H9 (cell line): ENCODE results near the gene NRXN3. TPM values are rescaled to one million over a fixed set of nuclear protein-coding genes. Genes with fewer than 3 reads are reported as not detected.

Experiments used
- DNase-seq: peaks from one replicate; pipeline ENCODE4 v3.0.0-alpha.2; 2017
- H2AFZ ChIP-seq: one replicate; pipeline ENCODE4 v1.6.1; 2013; ENCODE audit warnings: mild to moderate bottlenecking, low read length, control low read depth, moderate library complexity
- H2AK5ac ChIP-seq: 2 replicates; pipeline ENCODE4 v1.6.1; 2013; ENCODE audit warnings: low read length, control low read depth, mixed read lengths; ENCODE audit not compliant: insufficient read length
- H2BK120ac ChIP-seq: one replicate; pipeline ENCODE4 v1.6.1; 2013; ENCODE audit warnings: low read depth, mild to moderate bottlenecking, low read length, control low read depth, inconsistent platforms; ENCODE audit not compliant: poor library complexity, severe bottlenecking
- H2BK12ac ChIP-seq: 2 replicates; pipeline ENCODE4 v1.6.1; 2013; ENCODE audit warnings: low read length, control low read depth, mixed read lengths, low read depth; ENCODE audit not compliant: insufficient read length
- H2BK15ac ChIP-seq: 2 replicates; pipeline ENCODE4 v1.6.1; 2013; ENCODE audit warnings: low read depth, low read length, control low read depth
- H2BK20ac ChIP-seq: one replicate; pipeline ENCODE4 v1.6.1; 2013; ENCODE audit warnings: low read depth, mild to moderate bottlenecking, low read length, control low read depth, inconsistent platforms; ENCODE audit not compliant: poor library complexity, severe bottlenecking
- H2BK5ac ChIP-seq: 2 replicates; pipeline ENCODE4 v1.6.1; 2013; ENCODE audit warnings: low read length, control low read depth, mixed read lengths; ENCODE audit not compliant: insufficient read length
- H3K14ac ChIP-seq: 2 replicates; pipeline ENCODE4 v1.6.1; 2013; ENCODE audit warnings: low read length, control low read depth; ENCODE audit not compliant: insufficient read depth
- H3K18ac ChIP-seq: 2 replicates; pipeline ENCODE4 v1.6.1; 2013; ENCODE audit warnings: low read depth, mild to moderate bottlenecking, mixed read lengths, low read length, control low read depth; ENCODE audit not compliant: insufficient read length
- H3K23ac ChIP-seq: 2 replicates; pipeline ENCODE4 v1.6.1; 2013; ENCODE audit warnings: low read length, control low read depth, mixed read lengths, low read depth; ENCODE audit not compliant: insufficient read length
- H3K23me2 ChIP-seq: 2 replicates; pipeline ENCODE4 v1.6.1; 2013; ENCODE audit warnings: low read depth, mild to moderate bottlenecking, mixed read lengths, low read length, control low read depth; ENCODE audit not compliant: insufficient read length, poor library complexity, severe bottlenecking
- H3K27ac ChIP-seq: 2 replicates; pipeline ENCODE4 v1.5.1; 2013; ENCODE audit warnings: low read length, control low read depth, mixed read lengths, low read depth; ENCODE audit not compliant: insufficient read length
- H3K27me3 ChIP-seq: 2 replicates; pipeline ENCODE4 v1.6.1; 2013; ENCODE audit warnings: low read length, control low read depth, inconsistent platforms; ENCODE audit not compliant: insufficient read depth
- H3K4ac ChIP-seq: 2 replicates; pipeline ENCODE4 v1.6.1; 2013; ENCODE audit warnings: low read depth, mild to moderate bottlenecking, control low read depth, inconsistent platforms, low read length, moderate library complexity
- H3K4me1 ChIP-seq: 2 replicates; pipeline ENCODE4 v1.6.1; 2013; ENCODE audit warnings: low read length, control low read depth, inconsistent platforms; ENCODE audit not compliant: insufficient read depth
- H3K4me2 ChIP-seq: 2 replicates; pipeline ENCODE4 v1.6.1; 2013; ENCODE audit warnings: low read length, control low read depth, mixed read lengths; ENCODE audit not compliant: insufficient read length, insufficient read depth
- H3K56ac ChIP-seq: 2 replicates; pipeline ENCODE4 v1.6.1; 2013; ENCODE audit warnings: low read depth, mild to moderate bottlenecking, mixed read lengths, low read length, control low read depth; ENCODE audit not compliant: insufficient read length
- H3K79me1 ChIP-seq: 2 replicates; pipeline ENCODE4 v1.6.1; 2013; ENCODE audit warnings: low read depth, mild to moderate bottlenecking, moderate library complexity, low read length, control low read depth, inconsistent platforms; ENCODE audit not compliant: insufficient read depth, poor library complexity, severe bottlenecking
- H3K79me2 ChIP-seq: 2 replicates; pipeline ENCODE4 v1.6.1; 2013; ENCODE audit warnings: low read length, control low read depth, inconsistent platforms; ENCODE audit not compliant: insufficient read depth
- H3K9ac ChIP-seq: 2 replicates; pipeline ENCODE4 v1.6.1; 2013; ENCODE audit warnings: low read length, control low read depth, mixed read lengths; ENCODE audit not compliant: insufficient read length; ENCODE audit errors: extremely low read depth
- H3K9me3 ChIP-seq: one replicate; pipeline ENCODE4 v1.6.1; 2013; ENCODE audit warnings: low read depth, low read length, inconsistent platforms; ENCODE audit not compliant: control insufficient read depth
- H3T11ph ChIP-seq: one replicate; pipeline ENCODE4 v1.6.1; 2013; ENCODE audit warnings: mild to moderate bottlenecking, low read length, control low read depth, inconsistent platforms
- H4K20me1 ChIP-seq: one replicate; pipeline ENCODE4 v1.6.1; 2013; ENCODE audit not compliant: control insufficient read depth, insufficient read length, insufficient read depth
- H4K5ac ChIP-seq: 2 replicates; pipeline ENCODE4 v1.6.1; 2013; ENCODE audit warnings: low read depth, mild to moderate bottlenecking, mixed read lengths, low read length, control low read depth; ENCODE audit not compliant: insufficient read length
- H4K8ac ChIP-seq: replicated peaks from 2 replicates; pipeline ENCODE4 v1.6.1; 2013; ENCODE audit warnings: low read length, control low read depth, mixed read lengths, low read depth; ENCODE audit not compliant: insufficient read length
- H4K91ac ChIP-seq: 2 replicates; pipeline ENCODE4 v1.6.1; 2013; ENCODE audit warnings: low read depth, mild to moderate bottlenecking, moderate library complexity, mixed read lengths, low read length, control low read depth; ENCODE audit not compliant: insufficient read length
- H3K27ac Mint-ChIP-seq, 3 experiments: 2 replicates in 2 of 3; 3 replicates in 1 of 3; pipeline ENCODE4 v1.8.0; 2020 to 2021; ENCODE audit warnings: mixed read lengths in 3 of 3, mild to moderate bottlenecking in 1 of 3, moderate library complexity in 1 of 3
- H3K27me3 Mint-ChIP-seq: 2 replicates; pipeline ENCODE4 v1.8.0; 2021; ENCODE audit warnings: low read depth, mild to moderate bottlenecking, moderate library complexity, mixed read lengths
- H3K36me3 Mint-ChIP-seq, 3 experiments: 2 replicates in 2 of 3; 3 replicates in 1 of 3; pipeline ENCODE4 v1.8.0; 2020 to 2021; ENCODE audit warnings: low read depth in 3 of 3, mixed read lengths in 3 of 3; ENCODE audit not compliant: insufficient read depth in 1 of 3
- H3K4me1 Mint-ChIP-seq, 2 experiments: 2 replicates each; pipeline ENCODE4 v1.8.0; 2020; ENCODE audit warnings: mixed read lengths in 2 of 2
- H3K4me3 Mint-ChIP-seq, 2 experiments: 2 replicates in 1 of 2; 3 replicates in 1 of 2; pipeline ENCODE4 v1.8.0; 2020 to 2021; ENCODE audit warnings: mild to moderate bottlenecking in 2 of 2, mixed read lengths in 2 of 2, moderate library complexity in 1 of 2
- H3K9me3 Mint-ChIP-seq, 2 experiments: 2 replicates in 1 of 2; 3 replicates in 1 of 2; pipeline ENCODE4 v1.8.0; 2020; ENCODE audit warnings: mild to moderate bottlenecking in 2 of 2, mixed read lengths in 2 of 2, moderate library complexity in 1 of 2
- CTCF ChIP-seq: fragments of 200-600 bp; sonication (generic); conservative IDR thresholded peaks from 3 replicates; pipeline ENCODE4 v1.8.0; 2021; ENCODE audit warnings: antibody characterized with exemption, mild to moderate bottlenecking
- WGBS: extraction: QIAGEN DNeasy Blood & Tissue Kit; methylation state at CpG from one replicate; pipeline ENCODE4 v1.1.7; 2013; ENCODE audit warnings: missing lambda C conversion rate, low lambda C conversion rate, mixed read lengths; ENCODE audit not compliant: insufficient read length; ENCODE audit errors: extremely low coverage; 5-methylcytosine and 5-hydroxymethylcytosine counted together
- total RNA-seq: library from RNA; stranded (reverse); gene quantifications from 2 replicates; pipeline ENCODE4 v1.2.1, GENCODE V29; 2021

The NRXN3 gene
- total RNA-seq, 1 experiment from 2014 or later, result 1.8 TPM

GRCh38 chr14:79600406-79600805 is 1430.2 kb downstream of the NRXN3 start:
- Mint-ChIP-seq H3K36me3 (peaks cover 6 to 11% (median 9%) of the 10 kb centered on the region in 3 experiments; a peak in 6 of 7 replicates), H3K27ac (no peak overlapping the region), H3K9me3 (peaks cover 4 to 12% of the 10 kb centered on the region in 2 experiments; a peak in 4 of 5 replicates), H3K4me1 (no peaks in the 10 kb centered on the region), H3K4me3 (no peak overlapping the region), H3K27me3 (no peaks in the 10 kb centered on the region)
- no peak overlapping the region for H3K18ac ChIP-seq
- no peak overlapping the region for H2BK5ac ChIP-seq
- no peak overlapping the region for H4K8ac ChIP-seq
- no peak overlapping the region for H2AK5ac ChIP-seq
- H3T11ph ChIP-seq, result no peak overlapping the region
- H3K9me3 ChIP-seq, result no peaks in the 10 kb centered on the region
- no peak overlapping the region for H3K4ac ChIP-seq
- H4K20me1 ChIP-seq, result no peaks in the 10 kb centered on the region
- H3K79me2 ChIP-seq, result no peaks in the 10 kb centered on the region
- no peak overlapping the region for H3K27ac ChIP-seq
- no peaks in the 10 kb centered on the region for H3K79me1 ChIP-seq
- no peak overlapping the region for H4K5ac ChIP-seq
- no peak overlapping the region for H3K9ac ChIP-seq
- H2BK20ac ChIP-seq, result no peak overlapping the region
- DNase-seq, result no peak
- no CpG with 5 or more reads among the region's 3 CpGs for WGBS
- H3K56ac ChIP-seq, result no peak overlapping the region
- no peak overlapping the region for H3K23ac ChIP-seq
- no peak overlapping the region for H2BK120ac ChIP-seq
- no peak overlapping the region for H3K4me2 ChIP-seq
- no peak overlapping the region for H2BK15ac ChIP-seq
- no peak overlapping the region for H3K14ac ChIP-seq
- no peak overlapping the region for H2AFZ ChIP-seq
- H3K27me3 ChIP-seq, result no peaks in the 10 kb centered on the region
- no peak for TF ChIP-seq CTCF
- no peak overlapping the region for H2BK12ac ChIP-seq
- H4K91ac ChIP-seq, result no peak overlapping the region
- H3K23me2 ChIP-seq, result no peaks in the 10 kb centered on the region
- H3K4me1 ChIP-seq, result no peaks in the 10 kb centered on the region
